Measurements from ENCODE around the gene BAHCC1.

The BAHCC1 gene

GRCh38 chr17:81403671-81404534 lies 8.6 kb downstream of the BAHCC1 start (continued):
- peak; percentile 92 for TF ChIP-seq PRDM6 (tag by site-specific recombination; IDR thresholded peaks at IDR 0.05)
- TF ChIP-seq AEBP2 (tag by site-specific recombination; IDR thresholded peaks at IDR 0.05; ENCODE audit: borderline replicate concordance), result no peak
- TF ChIP-seq ZNF114 (tag by site-specific recombination; IDR thresholded peaks at IDR 0.05), result no peak
- no peak for TF ChIP-seq ZNF324 (tag by site-specific recombination; IDR thresholded peaks at IDR 0.05)
- TF ChIP-seq ZIC2 (tag by site-specific recombination; IDR thresholded peaks at IDR 0.05), result no peak
- no peak for TF ChIP-seq ELK4 (IDR thresholded peaks at IDR 0.05; ENCODE audit: borderline replicate concordance, low read depth, low read length)
- no peak for TF ChIP-seq ZNF529 (tag by site-specific recombination; IDR thresholded peaks at IDR 0.05; ENCODE audit: insufficient replicate concordance)
- TF ChIP-seq ZNF473 (tag by site-specific recombination; IDR thresholded peaks at IDR 0.05), result no peak
- no peak for TF ChIP-seq YY1 (tag by site-specific recombination; IDR thresholded peaks at IDR 0.05)
- 0 out of 2 replicates have a peak, but pooled peaks have one; percentile 28 for TF ChIP-seq SP7 (tag by site-specific recombination; IDR thresholded peaks at IDR 0.05)
- TF ChIP-seq ZNF398 (tag by site-specific recombination; IDR thresholded peaks at IDR 0.05), result no peak
- TF ChIP-seq ZNF433 (tag by site-specific recombination; IDR thresholded peaks at IDR 0.05; ENCODE audit: low read depth), result no peak
- TF ChIP-seq ZBTB26 (tag by site-specific recombination; optimal IDR thresholded peaks at IDR 0.05), result no peak
- no peak for TF ChIP-seq ZNF777 (tag by site-specific recombination; IDR thresholded peaks at IDR 0.05; ENCODE audit: borderline replicate concordance)
- TF ChIP-seq ZBTB17 (tag by site-specific recombination; IDR thresholded peaks at IDR 0.05), result peak; percentile 42; the same call in 1 of the 2 replicates
- TF ChIP-seq ZBTB6 (tag by site-specific recombination; IDR thresholded peaks at IDR 0.05), result no peak
- TF ChIP-seq OSR2 (tag by site-specific recombination; IDR thresholded peaks at IDR 0.05), result peak; percentile 57; the same call in 1 of the 2 replicates

All from HEK293 (cell line).